HG02798 (cell line): Measurements from ENCODE around the gene PKP1.
"Not testable (repeated sequence)": the region's sequence is repeated elsewhere in the genome, so short reads cannot be mapped to it uniquely, and the experiment has no call there.

Experiments
- ATAC-seq: cut with Tn5 transposase; IDR thresholded peaks from one replicate; pipeline ENCODE4 v1.9.1; 2021; ENCODE audit warnings: mild to moderate bottlenecking; ENCODE audit not compliant: unreplicated experiment, poor library complexity

The PKP1 gene

GRCh38 chr1:201282931-201283829 lies at the start of gene PKP1:
TSS of gene PKP1 (plus strand) at chr1:201283506. CDS start at chr1:201283703, 197 bp downstream.
- no peak for ATAC-seq

- ATAC-seq, result not testable (repeated sequence)
Observed at GRCh38 chr1:201239646-201240045, 43.7 kb upstream of the PKP1 start.

DNA sequence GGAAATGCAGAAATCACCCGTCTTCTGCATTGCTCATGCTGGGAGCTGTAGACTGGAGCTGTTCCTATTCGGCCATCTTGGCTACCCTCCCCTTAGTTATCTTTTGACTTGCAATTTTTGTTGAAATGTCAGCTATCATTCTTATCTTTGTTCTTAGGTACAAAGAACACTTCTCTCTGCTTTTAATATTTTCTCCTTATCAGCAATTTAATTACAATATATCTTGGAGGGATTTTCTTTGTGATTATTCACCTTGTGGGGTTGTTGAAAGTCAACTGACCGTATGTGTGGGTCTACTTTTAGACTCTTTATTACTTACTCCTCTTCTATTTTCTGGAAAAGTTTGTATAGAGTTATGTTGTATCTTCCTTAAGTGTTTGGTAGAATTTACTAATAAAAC lies 43.1 kb upstream of the PKP1 start:
- no peak for ATAC-seq

DNA sequence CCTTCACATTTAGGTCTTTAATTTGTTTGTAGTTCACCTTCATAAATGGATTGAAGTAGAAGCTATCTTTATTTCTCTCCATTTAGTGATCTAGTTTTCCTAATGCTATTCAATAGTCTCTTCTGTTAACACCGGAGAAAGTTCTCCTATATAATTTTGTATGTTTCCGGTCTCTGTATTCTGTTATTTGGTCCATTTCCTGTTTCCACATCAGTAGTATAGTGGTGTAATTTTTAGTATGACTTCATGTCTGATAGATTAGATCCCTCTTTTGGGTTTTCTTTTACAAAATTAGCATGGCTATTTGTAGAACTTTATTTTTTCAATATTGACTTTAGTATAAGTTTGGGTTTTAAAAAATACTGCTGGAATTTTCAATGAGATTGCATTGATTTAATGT lies 41.6 kb upstream of the PKP1 start:
- no peak for ATAC-seq

- no peak for ATAC-seq
Observed at GRCh38 chr1:201245082-201245481, 38.2 kb upstream of the PKP1 start.

GRCh38 chr1:201248721-201249559 lies 34.4 kb upstream of the PKP1 start:
- ATAC-seq, result no peak

- ATAC-seq, result no peak
Observed at GRCh38 chr1:201250326-201251011, 32.8 kb upstream of the PKP1 start.

DNA sequence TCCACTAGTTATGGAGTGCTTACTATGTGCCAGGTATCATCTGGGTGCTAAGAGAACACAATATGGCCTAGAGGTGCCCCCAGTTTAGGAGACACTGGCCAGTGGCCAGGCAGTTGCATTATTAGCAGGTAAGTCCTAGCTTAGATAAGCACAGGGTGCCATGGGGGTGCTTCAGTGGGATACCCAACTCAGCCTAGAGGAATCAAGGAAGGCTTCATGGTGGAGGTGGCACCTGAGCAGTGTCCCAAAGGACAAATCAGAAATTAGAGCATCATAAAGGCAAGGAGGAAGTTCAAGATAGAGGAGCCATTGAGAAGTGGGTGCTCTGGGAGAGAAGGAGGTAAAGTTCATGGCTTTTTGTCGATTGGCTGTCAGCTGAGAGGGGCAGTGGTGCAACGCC lies 31.9 kb upstream of the PKP1 start:
- ATAC-seq, result no peak

- ATAC-seq, result no peak
Observed at GRCh38 chr1:201251851-201252430, 31.4 kb upstream of the PKP1 start.

DNA sequence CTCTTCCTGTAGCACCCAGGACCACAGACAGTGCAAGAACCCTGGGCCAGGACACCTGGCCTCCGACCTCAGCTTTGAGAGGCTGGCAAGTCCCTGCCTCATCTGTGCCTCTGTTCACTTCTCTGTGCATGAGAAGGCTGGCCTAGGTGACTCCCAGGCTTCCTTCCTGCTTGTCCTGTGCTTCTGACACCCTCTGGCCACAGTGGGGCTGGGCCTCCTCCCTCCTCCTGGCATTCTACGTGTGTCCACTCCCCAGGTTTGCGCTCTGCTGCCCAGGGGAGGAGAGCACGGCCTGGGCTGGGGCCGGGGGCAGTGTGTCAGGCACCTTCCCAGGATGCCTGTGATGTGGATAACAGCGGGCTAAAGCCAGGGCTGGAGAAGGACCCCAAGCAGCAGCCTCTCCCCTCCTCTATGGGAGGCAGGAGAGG lies 30.3 kb upstream of the PKP1 start:
- ATAC-seq, result no peak

DNA sequence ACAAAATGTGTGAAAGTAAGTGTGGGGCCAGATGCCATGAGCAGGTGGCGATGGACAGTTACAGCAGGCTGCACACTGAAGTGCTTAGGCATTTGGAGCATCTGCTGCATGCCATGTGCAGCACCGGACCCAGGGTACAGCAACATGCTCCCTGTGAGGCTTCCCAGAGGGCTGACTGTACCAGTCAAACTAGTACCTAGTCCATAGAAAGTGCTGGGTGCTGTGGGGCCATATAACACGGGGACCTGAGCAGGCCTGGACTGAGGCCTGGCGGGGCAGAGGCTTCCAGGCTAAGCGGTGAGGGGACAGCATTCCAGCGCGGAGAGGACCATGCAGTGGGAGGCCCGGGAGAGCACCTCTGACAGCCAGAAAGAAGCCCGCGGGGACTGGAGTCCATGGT lies 29.9 kb upstream of the PKP1 start:
- no peak for ATAC-seq

- ATAC-seq, result no peak
Observed at GRCh38 chr1:201253906-201254624, 29.2 kb upstream of the PKP1 start.

- ATAC-seq, result peak; percentile 42
Observed at GRCh38 chr1:201254625-201255478, 28.5 kb upstream of the PKP1 start.

- ATAC-seq, result no peak
Observed at GRCh38 chr1:201255479-201256362, 27.6 kb upstream of the PKP1 start.

GRCh38 chr1:201258132-201258531 lies 25.2 kb upstream of the PKP1 start:
- ATAC-seq, result not testable (repeated sequence)

- ATAC-seq, result no peak
Observed at GRCh38 chr1:201258763-201259230, 24.5 kb upstream of the PKP1 start.

GRCh38 chr1:201259476-201260235 lies 23.6 kb upstream of the PKP1 start:
- no peak for ATAC-seq
